H1 (cell line): Measurements from ENCODE around the gene SYTL2. TPM values are rescaled to one million over a fixed set of nuclear protein-coding genes. Genes with fewer than 3 reads are reported as not detected.

Source experiments
- CTCF ChIA-PET: fragments of 300-600 bp; sonication (Branson Sonifier 250); formaldehyde crosslinking; loops from one replicate; lab custom pipeline; 2021; ENCODE audit not compliant: partially characterized antibody; lab: Charles Lee
- POLR2A ChIA-PET: fragments of 300-600 bp; sonication (Branson Sonifier 250); formaldehyde crosslinking; loops from one replicate; lab custom pipeline; 2021; ENCODE audit warnings: inconsistent platforms; ENCODE audit not compliant: partially characterized antibody; lab: Charles Lee
- DNase-seq, 2 experiments: peaks; one replicate each; pipeline versions ENCODE4 v3.0.0 to v3.0.0-alpha.2; 2010 to 2022; ENCODE audit warnings: low spot score in 2 of 2, low read depth in 1 of 2, mixed read lengths in 1 of 2
- FAIRE-seq: peaks from 2 replicates; lab custom pipeline; 2011; peaks lifted over from hg19 to GRCh38; lab: Jason Lieb, UNC
- H2AFZ ChIP-seq: 2 replicates; pipeline ENCODE4 v1.8.1; 2012; ENCODE audit warnings: low read length, inconsistent platforms
- H2AK5ac ChIP-seq: 2 replicates; pipeline ENCODE4 v1.6.1; 2013; ENCODE audit warnings: low read depth, low read length
- H2BK120ac ChIP-seq: replicated peaks from 2 replicates; pipeline ENCODE3; 2013; ENCODE audit warnings: low read depth, low read length, inconsistent platforms
- H2BK12ac ChIP-seq: 2 replicates; pipeline ENCODE4 v1.6.1; 2013; ENCODE audit warnings: low read depth, low read length
- H2BK15ac ChIP-seq: 2 replicates; pipeline ENCODE4 v1.6.1; 2013; ENCODE audit warnings: low read length
- H2BK20ac ChIP-seq: 2 replicates; pipeline ENCODE4 v1.6.1; 2013; ENCODE audit warnings: low read length
- H2BK5ac ChIP-seq: 2 replicates; pipeline ENCODE4 v1.6.1; 2013; ENCODE audit warnings: low read depth, low read length
- H3K14ac ChIP-seq: 2 replicates; pipeline ENCODE4 v1.6.1; 2013; ENCODE audit warnings: inconsistent platforms; ENCODE audit not compliant: insufficient read length
- H3K18ac ChIP-seq: 2 replicates; pipeline ENCODE4 v1.6.1; 2013; ENCODE audit warnings: low read length; ENCODE audit errors: extremely low read depth
- H3K23ac ChIP-seq: 2 replicates; pipeline ENCODE4 v1.6.1; 2013; ENCODE audit warnings: inconsistent platforms; ENCODE audit not compliant: insufficient read length
- H3K23me2 ChIP-seq: 2 replicates; pipeline ENCODE4 v1.6.1; 2013; ENCODE audit warnings: low read depth, low read length
- H3K27ac ChIP-seq: 2 replicates; pipeline ENCODE4 v1.6.1; 2011; ENCODE audit warnings: low read depth, low read length, inconsistent platforms
- H3K27me3 ChIP-seq, 4 experiments: replicated peaks in 1 of 4; 1 replicate in 1 of 4; 2 replicates in 3 of 4; pipeline versions ENCODE4 v1.6.1 to v1.8.1; 2011 to 2013; ENCODE audit warnings: low read length in 3 of 4, mild to moderate bottlenecking in 3 of 4, inconsistent platforms in 2 of 4, mixed read lengths in 2 of 4, moderate library complexity in 1 of 4; ENCODE audit not compliant: control insufficient read depth in 3 of 4, insufficient read depth in 3 of 4; ENCODE audit errors: extremely low read depth in 1 of 4
- H3K36me3 ChIP-seq, 4 experiments: 2 replicates each; pipeline versions ENCODE4 v1.6.1 to v1.8.1; 2011 to 2013; ENCODE audit warnings: mild to moderate bottlenecking in 4 of 4, low read length in 3 of 4, moderate library complexity in 2 of 4, control low read depth in 1 of 4, inconsistent platforms in 1 of 4; ENCODE audit not compliant: insufficient read depth in 4 of 4, control insufficient read depth in 2 of 4
- H3K4ac ChIP-seq: replicated peaks from 2 replicates; pipeline ENCODE3; 2013; ENCODE audit warnings: low read length, low read depth, mixed read lengths, inconsistent platforms; ENCODE audit not compliant: insufficient read length
- H3K4me1 ChIP-seq, 4 experiments: replicated peaks in 1 of 4; 1 replicate in 1 of 4; 2 replicates in 3 of 4; pipeline versions ENCODE4 v1.6.1 to v1.8.1; 2011 to 2013; ENCODE audit warnings: low read length in 3 of 4, inconsistent platforms in 2 of 4, mixed read lengths in 1 of 4; ENCODE audit not compliant: insufficient read depth in 4 of 4, control insufficient read depth in 3 of 4
- H3K4me2 ChIP-seq, 2 experiments: 2 replicates each; pipeline versions ENCODE4 v1.6.1 to v1.8.1; 2011 to 2013; ENCODE audit warnings: low read depth in 2 of 2, low read length in 2 of 2, control low read depth in 1 of 2, inconsistent platforms in 1 of 2, mild to moderate bottlenecking in 1 of 2; ENCODE audit not compliant: insufficient read depth in 1 of 2
- H3K4me3 ChIP-seq, 4 experiments: fragments of 200-600, 300-600 bp in 1 of 4; sonication (generic), shearing (Covaris generic), sonication (Bioruptor Twin) in 1 of 4; 2 replicates each; pipeline versions ENCODE4 v1.5.1 to v1.8.1; 2011 to 2016; ENCODE audit warnings: low read length in 4 of 4, low read depth in 3 of 4, control low read depth in 2 of 4, inconsistent platforms in 2 of 4, mild to moderate bottlenecking in 2 of 4, mixed read lengths in 1 of 4, moderate library complexity in 1 of 4; ENCODE audit not compliant: insufficient read depth in 2 of 4; ENCODE audit errors: extremely low read depth in 1 of 4
- H3K56ac ChIP-seq: replicated peaks from 2 replicates; pipeline ENCODE3; 2013; ENCODE audit warnings: low read depth, mild to moderate bottlenecking, mixed read lengths, low read length, inconsistent platforms; ENCODE audit not compliant: insufficient read length
- H3K79me1 ChIP-seq: 2 replicates; pipeline ENCODE4 v1.6.1; 2013; ENCODE audit warnings: low read depth, low read length, control low read depth
- H3K79me2 ChIP-seq, 2 experiments: 2 replicates each; pipeline versions ENCODE4 v1.6.1 to v1.8.1; 2012 to 2013; ENCODE audit warnings: low read length in 2 of 2, mild to moderate bottlenecking in 2 of 2, inconsistent platforms in 1 of 2; ENCODE audit not compliant: insufficient read depth in 2 of 2, control insufficient read depth in 1 of 2
- H3K9ac ChIP-seq, 4 experiments: replicated peaks in 1 of 4; 1 replicate in 1 of 4; 2 replicates in 3 of 4; pipeline versions ENCODE4 v1.6.1 to v1.8.1; 2011 to 2013; ENCODE audit warnings: low read depth in 3 of 4, low read length in 3 of 4, control low read depth in 2 of 4, mild to moderate bottlenecking in 2 of 4, moderate library complexity in 2 of 4, inconsistent platforms in 1 of 4; ENCODE audit errors: extremely low read depth in 1 of 4
- H3K9me3 ChIP-seq, 2 experiments: 2 replicates each; pipeline versions ENCODE4 v1.6.1 to v1.8.1; 2012 to 2013; ENCODE audit warnings: mild to moderate bottlenecking in 2 of 2, moderate library complexity in 2 of 2, control low read depth in 1 of 2, inconsistent platforms in 1 of 2, low read depth in 1 of 2, low read length in 1 of 2, mixed read lengths in 1 of 2; ENCODE audit not compliant: insufficient read depth in 2 of 2
- H4K20me1 ChIP-seq, 2 experiments: replicated peaks in 1 of 2; 2 replicates each; pipeline versions ENCODE3 to v1.8.1; 2011 to 2013; ENCODE audit warnings: inconsistent platforms in 2 of 2, low read length in 2 of 2, mild to moderate bottlenecking in 1 of 2; ENCODE audit not compliant: insufficient read depth in 2 of 2, control insufficient read depth in 1 of 2
- H4K5ac ChIP-seq: 2 replicates; pipeline ENCODE4 v1.6.1; 2013; ENCODE audit warnings: low read length, low read depth, mixed read lengths, inconsistent platforms; ENCODE audit not compliant: insufficient read length
- H4K8ac ChIP-seq: 2 replicates; pipeline ENCODE4 v1.8.0; 2013; ENCODE audit warnings: mild to moderate bottlenecking, moderate library complexity, low read length, inconsistent platforms; ENCODE audit not compliant: insufficient read depth; ENCODE audit errors: extremely low read depth
- H4K91ac ChIP-seq: replicated peaks from 2 replicates; pipeline ENCODE3; 2013; ENCODE audit warnings: low read length, mixed read lengths, inconsistent platforms; ENCODE audit not compliant: insufficient read length
- BACH1 ChIP-seq: IDR thresholded peaks from 2 replicates; pipeline ENCODE4 v1.6.1; 2012; ENCODE audit warnings: low read length, improper control_type of control experiment
- BRCA1 ChIP-seq: IDR thresholded peaks from 2 replicates; pipeline ENCODE4 v1.6.1; 2012; ENCODE audit warnings: low read depth, low read length, improper control_type of control experiment
- EP300 ChIP-seq, 2 experiments: IDR thresholded peaks; 1 replicate in 1 of 2; 2 replicates in 1 of 2; pipeline ENCODE4 v1.6.1; 2011 to 2012; ENCODE audit warnings: low read depth in 2 of 2, low read length in 2 of 2, mild to moderate bottlenecking in 2 of 2, borderline replicate concordance in 1 of 2, inconsistent platforms in 1 of 2, moderate library complexity in 1 of 2
- HDAC2 ChIP-seq, 2 experiments: fragments of 300-600 bp in 1 of 2; sonication (generic) in 1 of 2; IDR thresholded peaks; 2 replicates each; pipeline ENCODE4 v1.6.1; 2011 to 2012; ENCODE audit warnings: low read depth in 2 of 2, low read length in 2 of 2, mild to moderate bottlenecking in 2 of 2, moderate library complexity in 2 of 2, borderline replicate concordance in 1 of 2, inconsistent platforms in 1 of 2
- KDM1A ChIP-seq: fragments of 200-600, 300-600 bp; sonication (generic); IDR thresholded peaks from 2 replicates; pipeline ENCODE4 v1.7.1; 2016; ENCODE audit warnings: mild to moderate bottlenecking, low read length, borderline replicate concordance
- POLR2AphosphoS5 ChIP-seq: IDR thresholded peaks from 2 replicates; pipeline ENCODE4 v1.6.1; 2011; ENCODE audit warnings: low read depth, low read length
- SAP30 ChIP-seq: fragments of 300-600 bp; sonication (generic); IDR thresholded peaks from 2 replicates; pipeline ENCODE4 v1.7.1; 2012; ENCODE audit warnings: low read length, moderate library complexity, mild to moderate bottlenecking, inconsistent platforms; ENCODE audit not compliant: insufficient read depth, insufficient replicate concordance
- SIRT6 ChIP-seq: IDR thresholded peaks from one replicate; pipeline ENCODE4 v1.7.1; 2012; ENCODE audit warnings: low read length, inconsistent platforms
- SIX5 ChIP-seq: IDR thresholded peaks from 2 replicates; pipeline ENCODE4 v1.6.1; 2011; ENCODE audit warnings: mild to moderate bottlenecking, low read depth, low read length
- SP1 ChIP-seq: IDR thresholded peaks from 2 replicates; pipeline ENCODE4 v1.6.1; 2011; ENCODE audit warnings: low read depth, low read length
- TAF1 ChIP-seq: IDR thresholded peaks from 2 replicates; pipeline ENCODE4 v1.6.1; 2011; ENCODE audit warnings: mild to moderate bottlenecking, low read depth, low read length
- ZNF274 ChIP-seq: IDR thresholded peaks from 2 replicates; pipeline ENCODE4 v1.7.0; 2012; ENCODE audit warnings: low read length, borderline replicate concordance; ENCODE audit errors: extremely low read depth
- WGBS, 2 experiments: shearing (Covaris generic) in 1 of 2; methylation state at CpG; one replicate each; pipeline versions ENCODE4 v1.1.6 to v1.1.7; 2013 to 2015; ENCODE audit warnings: low lambda C conversion rate in 2 of 2, mixed read lengths in 2 of 2, inconsistent platforms in 1 of 2, low coverage in 1 of 2, missing lambda C conversion rate in 1 of 2; ENCODE audit not compliant: insufficient replicate concordance in 2 of 2, insufficient coverage in 1 of 2, insufficient read length in 1 of 2; ENCODE audit errors: extremely low coverage in 1 of 2, missing lambda C conversion rate in 1 of 2; 5-methylcytosine and 5-hydroxymethylcytosine counted together
- polyA plus RNA-seq, 7 experiments: library from polyadenylated mRNA; depleted of rRNA in 3 of 7; stranded (reverse) in 5 of 7; unstranded in 2 of 7; fragments of >200 nt in 5 of 7; fragments of 200-250 nt in 2 of 7; gene quantifications; 1 replicate in 5 of 7; 2 replicates in 1 of 7; 4 replicates in 1 of 7; pipeline versions ENCODE4 v1.2.1 to v1.2.3, GENCODE V29; 2011 to 2013; ENCODE audit warnings: missing spikeins in 2 of 7, mixed read lengths in 2 of 7
- total RNA-seq: library from RNA; stranded (reverse); fragmentation: NEBNext Ultra II Directional; extraction: Animal tissue kit (Norgen Biotek cat#: 25700); gene quantifications from 2 replicates; pipeline ENCODE4 v1.2.1, GENCODE V29; 2021

Gene SYTL2
- total and polyA plus RNA-seq, 2 of the 8 experiments (the other 6 are each of a cell fraction or from before 2014, with no cell fraction given) = 1.3 to 9.1 TPM

GRCh38 chr11:85710917-85711316 lies 100.0 kb downstream of the SYTL2 start:
- Histone ChIP-seq H2AFZ (no peak overlapping the region), H2BK20ac (no peak overlapping the region), H3K27me3 (no peaks in the 10 kb centered on the region), H3K56ac (no peak overlapping the region), H2AK5ac (no peak overlapping the region), H3K4ac (no peak overlapping the region), H2BK12ac (no peak overlapping the region), H3K4me2 (no peak overlapping the region), H3K36me3 (no peaks in the 10 kb centered on the region), H4K5ac (no peak overlapping the region), H3K4me3 (no peak overlapping the region), H2BK15ac (no peak overlapping the region), H3K18ac (no peak overlapping the region), H4K20me1 (no peaks in the 10 kb centered on the region), H3K79me2 (no peaks in the 10 kb centered on the region), H3K4me1 (no peaks in the 10 kb centered on the region), H3K9ac (no peak overlapping the region), H3K14ac (no peak overlapping the region), H4K8ac (no peak overlapping the region), H3K9me3 (no peaks in the 10 kb centered on the region), H3K79me1 (no peaks in the 10 kb centered on the region), H3K23me2 (no peaks in the 10 kb centered on the region), H3K27ac (no peak overlapping the region), H4K91ac (no peak overlapping the region), H2BK120ac (no peak overlapping the region), H2BK5ac (no peak overlapping the region), H3K23ac (no peak overlapping the region)
- DNase-seq (no peak), FAIRE-seq (no peak)
- CTCF ChIA-PET = interaction anchor here (0.5 to 1.2 kb wide), 3 partner anchors 14 to 189 kb away, joined by 3 to 8 read pairs (median 5); no protein-coding TSS in a partner anchor
- 90% methylated on average over 5 of the region's 5 CpGs; no CpG with 5 or more reads in 1 of the 2 experiments for WGBS, 2 experiments
- POLR2A ChIA-PET = interaction anchor here (0.6 kb wide), 1 partner anchor 11 kb away, joined by 3 read pairs; no protein-coding TSS in a partner anchor
- TF ChIP-seq SIX5 = no peak
- TF ChIP-seq SIRT6 = no peak
- TF ChIP-seq TAF1 = no peak
- no peak for TF ChIP-seq HDAC2 (IDR thresholded peaks at IDR 0.05; ENCODE audit: borderline replicate concordance in 1 of 2, low read depth in 2 of 2, low read length in 2 of 2)
- no peak for TF ChIP-seq BRCA1
- TF ChIP-seq SAP30 = no peak
- no peak for TF ChIP-seq ZNF274
- no peak for TF ChIP-seq SP1
- TF ChIP-seq BACH1 = no peak
- no peak for TF ChIP-seq POLR2AphosphoS5
- no peak for TF ChIP-seq EP300 (IDR thresholded peaks at IDR 0.05; ENCODE audit: borderline replicate concordance in 1 of 2, low read depth in 2 of 2, low read length in 2 of 2)
- no peak for TF ChIP-seq KDM1A
